H9 (cell line): ENCODE measurements around the gene ADORA1. TPM values are rescaled to one million over a fixed set of nuclear protein-coding genes. Genes with fewer than 3 reads are reported as not detected.

Source experiments
- DNase-seq: peaks from one replicate; pipeline ENCODE4 v3.0.0-alpha.2; 2017
- H2AFZ ChIP-seq: one replicate; pipeline ENCODE4 v1.6.1; 2013; ENCODE audit warnings: mild to moderate bottlenecking, low read length, control low read depth, moderate library complexity
- H2AK5ac ChIP-seq: 2 replicates; pipeline ENCODE4 v1.6.1; 2013; ENCODE audit warnings: low read length, control low read depth, mixed read lengths; ENCODE audit not compliant: insufficient read length
- H2BK120ac ChIP-seq: one replicate; pipeline ENCODE4 v1.6.1; 2013; ENCODE audit warnings: low read depth, mild to moderate bottlenecking, low read length, control low read depth, inconsistent platforms; ENCODE audit not compliant: poor library complexity, severe bottlenecking
- H2BK12ac ChIP-seq: 2 replicates; pipeline ENCODE4 v1.6.1; 2013; ENCODE audit warnings: low read length, control low read depth, mixed read lengths, low read depth; ENCODE audit not compliant: insufficient read length
- H2BK15ac ChIP-seq: 2 replicates; pipeline ENCODE4 v1.6.1; 2013; ENCODE audit warnings: low read depth, low read length, control low read depth
- H2BK20ac ChIP-seq: one replicate; pipeline ENCODE4 v1.6.1; 2013; ENCODE audit warnings: low read depth, mild to moderate bottlenecking, low read length, control low read depth, inconsistent platforms; ENCODE audit not compliant: poor library complexity, severe bottlenecking
- H2BK5ac ChIP-seq: 2 replicates; pipeline ENCODE4 v1.6.1; 2013; ENCODE audit warnings: low read length, control low read depth, mixed read lengths; ENCODE audit not compliant: insufficient read length
- H3K14ac ChIP-seq: 2 replicates; pipeline ENCODE4 v1.6.1; 2013; ENCODE audit warnings: low read length, control low read depth; ENCODE audit not compliant: insufficient read depth
- H3K18ac ChIP-seq: 2 replicates; pipeline ENCODE4 v1.6.1; 2013; ENCODE audit warnings: low read depth, mild to moderate bottlenecking, mixed read lengths, low read length, control low read depth; ENCODE audit not compliant: insufficient read length
- H3K23ac ChIP-seq: 2 replicates; pipeline ENCODE4 v1.6.1; 2013; ENCODE audit warnings: low read length, control low read depth, mixed read lengths, low read depth; ENCODE audit not compliant: insufficient read length
- H3K23me2 ChIP-seq: 2 replicates; pipeline ENCODE4 v1.6.1; 2013; ENCODE audit warnings: low read depth, mild to moderate bottlenecking, mixed read lengths, low read length, control low read depth; ENCODE audit not compliant: insufficient read length, poor library complexity, severe bottlenecking
- H3K27ac ChIP-seq: 2 replicates; pipeline ENCODE4 v1.5.1; 2013; ENCODE audit warnings: low read length, control low read depth, mixed read lengths, low read depth; ENCODE audit not compliant: insufficient read length
- H3K27me3 ChIP-seq: 2 replicates; pipeline ENCODE4 v1.6.1; 2013; ENCODE audit warnings: low read length, control low read depth, inconsistent platforms; ENCODE audit not compliant: insufficient read depth
- H3K4ac ChIP-seq: 2 replicates; pipeline ENCODE4 v1.6.1; 2013; ENCODE audit warnings: low read depth, mild to moderate bottlenecking, control low read depth, inconsistent platforms, low read length, moderate library complexity
- H3K4me1 ChIP-seq: 2 replicates; pipeline ENCODE4 v1.6.1; 2013; ENCODE audit warnings: low read length, control low read depth, inconsistent platforms; ENCODE audit not compliant: insufficient read depth
- H3K4me2 ChIP-seq: 2 replicates; pipeline ENCODE4 v1.6.1; 2013; ENCODE audit warnings: low read length, control low read depth, mixed read lengths; ENCODE audit not compliant: insufficient read length, insufficient read depth
- H3K56ac ChIP-seq: 2 replicates; pipeline ENCODE4 v1.6.1; 2013; ENCODE audit warnings: low read depth, mild to moderate bottlenecking, mixed read lengths, low read length, control low read depth; ENCODE audit not compliant: insufficient read length
- H3K79me1 ChIP-seq: 2 replicates; pipeline ENCODE4 v1.6.1; 2013; ENCODE audit warnings: low read depth, mild to moderate bottlenecking, moderate library complexity, low read length, control low read depth, inconsistent platforms; ENCODE audit not compliant: insufficient read depth, poor library complexity, severe bottlenecking
- H3K79me2 ChIP-seq: 2 replicates; pipeline ENCODE4 v1.6.1; 2013; ENCODE audit warnings: low read length, control low read depth, inconsistent platforms; ENCODE audit not compliant: insufficient read depth
- H3K9ac ChIP-seq: 2 replicates; pipeline ENCODE4 v1.6.1; 2013; ENCODE audit warnings: low read length, control low read depth, mixed read lengths; ENCODE audit not compliant: insufficient read length; ENCODE audit errors: extremely low read depth
- H3K9me3 ChIP-seq: one replicate; pipeline ENCODE4 v1.6.1; 2013; ENCODE audit warnings: low read depth, low read length, inconsistent platforms; ENCODE audit not compliant: control insufficient read depth
- H3T11ph ChIP-seq: one replicate; pipeline ENCODE4 v1.6.1; 2013; ENCODE audit warnings: mild to moderate bottlenecking, low read length, control low read depth, inconsistent platforms
- H4K20me1 ChIP-seq: one replicate; pipeline ENCODE4 v1.6.1; 2013; ENCODE audit not compliant: control insufficient read depth, insufficient read length, insufficient read depth
- H4K5ac ChIP-seq: 2 replicates; pipeline ENCODE4 v1.6.1; 2013; ENCODE audit warnings: low read depth, mild to moderate bottlenecking, mixed read lengths, low read length, control low read depth; ENCODE audit not compliant: insufficient read length
- H4K8ac ChIP-seq: replicated peaks from 2 replicates; pipeline ENCODE4 v1.6.1; 2013; ENCODE audit warnings: low read length, control low read depth, mixed read lengths, low read depth; ENCODE audit not compliant: insufficient read length
- H4K91ac ChIP-seq: 2 replicates; pipeline ENCODE4 v1.6.1; 2013; ENCODE audit warnings: low read depth, mild to moderate bottlenecking, moderate library complexity, mixed read lengths, low read length, control low read depth; ENCODE audit not compliant: insufficient read length
- H3K27ac Mint-ChIP-seq, 3 experiments: 2 replicates in 2 of 3; 3 replicates in 1 of 3; pipeline ENCODE4 v1.8.0; 2020 to 2021; ENCODE audit warnings: mixed read lengths in 3 of 3, mild to moderate bottlenecking in 1 of 3, moderate library complexity in 1 of 3
- H3K27me3 Mint-ChIP-seq: 2 replicates; pipeline ENCODE4 v1.8.0; 2021; ENCODE audit warnings: low read depth, mild to moderate bottlenecking, moderate library complexity, mixed read lengths
- H3K36me3 Mint-ChIP-seq, 3 experiments: 2 replicates in 2 of 3; 3 replicates in 1 of 3; pipeline ENCODE4 v1.8.0; 2020 to 2021; ENCODE audit warnings: low read depth in 3 of 3, mixed read lengths in 3 of 3; ENCODE audit not compliant: insufficient read depth in 1 of 3
- H3K4me1 Mint-ChIP-seq, 2 experiments: 2 replicates each; pipeline ENCODE4 v1.8.0; 2020; ENCODE audit warnings: mixed read lengths in 2 of 2
- H3K4me3 Mint-ChIP-seq, 2 experiments: 2 replicates in 1 of 2; 3 replicates in 1 of 2; pipeline ENCODE4 v1.8.0; 2020 to 2021; ENCODE audit warnings: mild to moderate bottlenecking in 2 of 2, mixed read lengths in 2 of 2, moderate library complexity in 1 of 2
- H3K9me3 Mint-ChIP-seq, 2 experiments: 2 replicates in 1 of 2; 3 replicates in 1 of 2; pipeline ENCODE4 v1.8.0; 2020; ENCODE audit warnings: mild to moderate bottlenecking in 2 of 2, mixed read lengths in 2 of 2, moderate library complexity in 1 of 2
- WGBS: extraction: QIAGEN DNeasy Blood & Tissue Kit; methylation state at CpG from one replicate; pipeline ENCODE4 v1.1.7; 2013; ENCODE audit warnings: missing lambda C conversion rate, low lambda C conversion rate, mixed read lengths; ENCODE audit not compliant: insufficient read length; ENCODE audit errors: extremely low coverage; 5-methylcytosine and 5-hydroxymethylcytosine counted together
- total RNA-seq: library from RNA; stranded (reverse); gene quantifications from 2 replicates; pipeline ENCODE4 v1.2.1, GENCODE V29; 2021
- TF ChIP-seq, protein P1 (sequence below): fragments of 200-600 bp; sonication (generic); conservative IDR thresholded peaks from 3 replicates; pipeline ENCODE4 v1.8.0; 2021; ENCODE audit warnings: antibody characterized with exemption, mild to moderate bottlenecking

ADORA1 gene
- total RNA-seq, 1 experiment from 2014 or later, result 1.3 TPM

GRCh38 chr1:203082231-203082505, 45.4 kb upstream of the ADORA1 start:
- no peak overlapping the region for H3K27ac ChIP-seq
- H3K56ac ChIP-seq, result no peak overlapping the region
- H2AK5ac ChIP-seq, result no peak overlapping the region
- Mint-ChIP-seq H3K36me3 (no peaks in the 10 kb centered on the region), H3K4me3 (no peak overlapping the region), H3K9me3 (no peaks in the 10 kb centered on the region), H3K27me3 (no peaks in the 10 kb centered on the region), H3K27ac (no peak overlapping the region), H3K4me1 (peaks cover 35 to 43% of the 10 kb centered on the region in 2 experiments)
- H2BK12ac ChIP-seq, result no peak overlapping the region
- H2BK5ac ChIP-seq, result no peak overlapping the region
- no peak for DNase-seq
- no peak overlapping the region for H3K4ac ChIP-seq
- H3K23me2 ChIP-seq, result no peaks in the 10 kb centered on the region
- H3K4me2 ChIP-seq, result no peak overlapping the region
- H3K79me1 ChIP-seq, result no peaks in the 10 kb centered on the region
- peaks cover under 1% of the 10 kb centered on the region for H4K20me1 ChIP-seq
- no peak overlapping the region for H2BK15ac ChIP-seq
- no peak overlapping the region for H3K9ac ChIP-seq
- no peaks in the 10 kb centered on the region for H3K79me2 ChIP-seq
- H4K8ac ChIP-seq, result no peak overlapping the region
- WGBS, result no CpG with 5 or more reads among the region's 3 CpGs
- H3K9me3 ChIP-seq, result no peaks in the 10 kb centered on the region
- H2BK120ac ChIP-seq, result no peak overlapping the region
- no peak overlapping the region for H3T11ph ChIP-seq
- no peak overlapping the region for H3K14ac ChIP-seq
- no peak overlapping the region for H4K5ac ChIP-seq
- peaks cover 9% of the 10 kb centered on the region for H3K4me1 ChIP-seq
- no peak overlapping the region for H3K18ac ChIP-seq
- no peak overlapping the region for H2BK20ac ChIP-seq
- no peak overlapping the region for H3K23ac ChIP-seq
- H3K27me3 ChIP-seq, result no peaks in the 10 kb centered on the region
- no peak overlapping the region for H4K91ac ChIP-seq
- no peak overlapping the region for H2AFZ ChIP-seq
- TF ChIP-seq, protein P1, sequence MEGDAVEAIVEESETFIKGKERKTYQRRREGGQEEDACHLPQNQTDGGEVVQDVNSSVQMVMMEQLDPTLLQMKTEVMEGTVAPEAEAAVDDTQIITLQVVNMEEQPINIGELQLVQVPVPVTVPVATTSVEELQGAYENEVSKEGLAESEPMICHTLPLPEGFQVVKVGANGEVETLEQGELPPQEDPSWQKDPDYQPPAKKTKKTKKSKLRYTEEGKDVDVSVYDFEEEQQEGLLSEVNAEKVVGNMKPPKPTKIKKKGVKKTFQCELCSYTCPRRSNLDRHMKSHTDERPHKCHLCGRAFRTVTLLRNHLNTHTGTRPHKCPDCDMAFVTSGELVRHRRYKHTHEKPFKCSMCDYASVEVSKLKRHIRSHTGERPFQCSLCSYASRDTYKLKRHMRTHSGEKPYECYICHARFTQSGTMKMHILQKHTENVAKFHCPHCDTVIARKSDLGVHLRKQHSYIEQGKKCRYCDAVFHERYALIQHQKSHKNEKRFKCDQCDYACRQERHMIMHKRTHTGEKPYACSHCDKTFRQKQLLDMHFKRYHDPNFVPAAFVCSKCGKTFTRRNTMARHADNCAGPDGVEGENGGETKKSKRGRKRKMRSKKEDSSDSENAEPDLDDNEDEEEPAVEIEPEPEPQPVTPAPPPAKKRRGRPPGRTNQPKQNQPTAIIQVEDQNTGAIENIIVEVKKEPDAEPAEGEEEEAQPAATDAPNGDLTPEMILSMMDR, result no peak
